HEK293 (cell line): ENCODE results near the gene P2RX6.

Experiments
- MZF1 ChIP-seq: fragments of 450-650 bp; formaldehyde crosslinking; IDR thresholded peaks from 2 replicates; pipeline ENCODE4 v1.5.1; 2017; ENCODE audit warnings: missing biosample characterization, missing genetic modification characterization, borderline replicate concordance
- SP2 ChIP-seq: fragments of 450-650 bp; formaldehyde crosslinking; IDR thresholded peaks from 2 replicates; pipeline ENCODE4 v1.5.1; 2016; ENCODE audit warnings: missing biosample characterization, missing genetic modification characterization
- YY1 ChIP-seq: fragments of 450-650 bp; formaldehyde crosslinking; IDR thresholded peaks from 2 replicates; pipeline ENCODE4 v1.5.1; 2018; ENCODE audit warnings: missing biosample characterization, missing genetic modification characterization
- ZBTB8A ChIP-seq: fragments of 450-650 bp; formaldehyde crosslinking; IDR thresholded peaks from 2 replicates; pipeline ENCODE4 v1.5.1; 2016; ENCODE audit warnings: missing biosample characterization, missing genetic modification characterization
- ZNF138 ChIP-seq: fragments of 450-650 bp; formaldehyde crosslinking; IDR thresholded peaks from 2 replicates; pipeline ENCODE4 v1.5.1; 2016; ENCODE audit warnings: missing biosample characterization, missing genetic modification characterization, borderline replicate concordance
- ZNF175 ChIP-seq: fragments of 450-650 bp; formaldehyde crosslinking; IDR thresholded peaks from 2 replicates; pipeline ENCODE4 v1.5.1; 2016; ENCODE audit warnings: missing biosample characterization, missing genetic modification characterization
- ZNF24 ChIP-seq: fragments of 450-650 bp; formaldehyde crosslinking; IDR thresholded peaks from 2 replicates; pipeline ENCODE4 v1.5.1; 2016; ENCODE audit warnings: missing biosample characterization, missing genetic modification characterization
- ZNF423 ChIP-seq: fragments of 450-650 bp; formaldehyde crosslinking; IDR thresholded peaks from 2 replicates; pipeline ENCODE4 v1.5.1; 2016; ENCODE audit warnings: missing biosample characterization, missing genetic modification characterization
- ZNF610 ChIP-seq: fragments of 450-650 bp; formaldehyde crosslinking; IDR thresholded peaks from 2 replicates; pipeline ENCODE4 v1.5.1; 2016; ENCODE audit warnings: missing biosample characterization, missing genetic modification characterization, borderline replicate concordance
- TF ChIP-seq, protein P1 (sequence below): fragments of 450-650 bp; formaldehyde crosslinking; IDR thresholded peaks from 2 replicates; pipeline ENCODE4 v1.5.1; 2016; ENCODE audit warnings: missing biosample characterization, missing genetic modification characterization

DNA sequence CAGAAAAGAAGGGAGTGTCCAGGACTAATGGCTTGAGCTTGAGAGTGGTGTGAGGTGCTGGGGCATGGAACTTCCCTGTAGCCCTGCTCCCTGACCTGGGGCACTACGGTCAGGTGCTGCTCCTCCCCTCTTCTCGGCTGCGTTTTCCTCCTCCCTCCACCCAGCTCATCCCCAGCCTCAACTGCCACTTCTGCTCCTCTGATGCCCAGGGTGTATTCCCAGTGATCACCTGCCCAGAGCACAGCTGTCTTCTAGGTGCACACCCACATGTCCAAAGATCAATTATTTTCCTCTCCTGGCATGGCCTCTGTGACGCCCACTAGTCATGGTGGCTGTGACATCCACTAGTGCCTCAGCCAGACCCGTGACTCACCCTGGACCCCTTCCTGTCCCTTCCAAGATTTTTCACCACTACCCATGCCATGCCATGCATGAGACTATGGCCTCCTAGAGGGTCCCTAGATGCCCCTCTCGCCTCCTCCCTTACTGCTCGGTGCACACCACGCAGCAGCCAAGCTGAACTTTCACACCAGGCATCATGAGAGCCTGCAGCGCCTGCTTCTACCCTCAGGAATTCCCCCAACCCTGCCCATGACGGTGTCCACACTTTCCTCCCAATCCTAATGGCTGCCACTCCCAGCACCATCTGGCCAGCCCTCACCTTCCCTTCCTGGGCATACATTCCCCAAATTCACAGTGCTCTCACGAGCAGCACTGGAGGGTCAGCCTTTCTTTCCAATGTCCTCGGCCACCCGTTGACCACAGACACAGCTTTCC lies 1.9 kb downstream of the P2RX6 start:
- no peak for TF ChIP-seq ZNF138 (tag by site-specific recombination)
- TF ChIP-seq ZNF610 (tag by site-specific recombination): no peak
- no peak for TF ChIP-seq ZBTB8A (tag by site-specific recombination)
- TF ChIP-seq ZNF423 (tag by site-specific recombination): no peak
- TF ChIP-seq, protein P1, sequence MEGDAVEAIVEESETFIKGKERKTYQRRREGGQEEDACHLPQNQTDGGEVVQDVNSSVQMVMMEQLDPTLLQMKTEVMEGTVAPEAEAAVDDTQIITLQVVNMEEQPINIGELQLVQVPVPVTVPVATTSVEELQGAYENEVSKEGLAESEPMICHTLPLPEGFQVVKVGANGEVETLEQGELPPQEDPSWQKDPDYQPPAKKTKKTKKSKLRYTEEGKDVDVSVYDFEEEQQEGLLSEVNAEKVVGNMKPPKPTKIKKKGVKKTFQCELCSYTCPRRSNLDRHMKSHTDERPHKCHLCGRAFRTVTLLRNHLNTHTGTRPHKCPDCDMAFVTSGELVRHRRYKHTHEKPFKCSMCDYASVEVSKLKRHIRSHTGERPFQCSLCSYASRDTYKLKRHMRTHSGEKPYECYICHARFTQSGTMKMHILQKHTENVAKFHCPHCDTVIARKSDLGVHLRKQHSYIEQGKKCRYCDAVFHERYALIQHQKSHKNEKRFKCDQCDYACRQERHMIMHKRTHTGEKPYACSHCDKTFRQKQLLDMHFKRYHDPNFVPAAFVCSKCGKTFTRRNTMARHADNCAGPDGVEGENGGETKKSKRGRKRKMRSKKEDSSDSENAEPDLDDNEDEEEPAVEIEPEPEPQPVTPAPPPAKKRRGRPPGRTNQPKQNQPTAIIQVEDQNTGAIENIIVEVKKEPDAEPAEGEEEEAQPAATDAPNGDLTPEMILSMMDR (tag by site-specific recombination): no peak
- TF ChIP-seq MZF1 (tag by site-specific recombination): no peak
- TF ChIP-seq ZNF24 (tag by site-specific recombination): no peak
- TF ChIP-seq SP2 (tag by site-specific recombination): no peak
- TF ChIP-seq ZNF175 (tag by site-specific recombination): no peak
- no peak for TF ChIP-seq YY1 (tag by site-specific recombination)
